Neuronal stem cell (in vitro differentiated cells): ENCODE data around the gene TEX11.
"Not testable (repeated sequence)": the region's sequence is repeated elsewhere in the genome, so short reads cannot be mapped to it uniquely, and the experiment has no call there.

Experiments
- DNase-seq: peaks from one replicate; pipeline ENCODE4 v3.0.0-alpha.2; 2013; ENCODE audit warnings: low spot score
- H2AFZ ChIP-seq: one replicate; pipeline ENCODE4 v1.6.1; 2013; ENCODE audit warnings: mild to moderate bottlenecking, low read length, inconsistent platforms
- H2AK5ac ChIP-seq: 2 replicates; pipeline ENCODE4 v1.6.1; 2013; ENCODE audit warnings: low read depth, mild to moderate bottlenecking, inconsistent platforms, low read length, moderate library complexity, mixed read lengths
- H2BK120ac ChIP-seq: 2 replicates; pipeline ENCODE4 v1.6.1; 2013; ENCODE audit warnings: low read depth, mild to moderate bottlenecking, inconsistent platforms, low read length, moderate library complexity, mixed read lengths
- H2BK12ac ChIP-seq: one replicate; pipeline ENCODE4 v1.6.1; 2013; ENCODE audit warnings: low read length, inconsistent platforms
- H2BK15ac ChIP-seq: 2 replicates; pipeline ENCODE4 v1.6.1; 2013; ENCODE audit warnings: mild to moderate bottlenecking, low read length, inconsistent platforms, mixed read lengths
- H2BK5ac ChIP-seq: one replicate; pipeline ENCODE4 v1.6.1; 2013; ENCODE audit warnings: inconsistent platforms, mild to moderate bottlenecking, low read length, moderate library complexity
- H3K14ac ChIP-seq: one replicate; pipeline ENCODE4 v1.6.1; 2013; ENCODE audit warnings: low read length, inconsistent platforms
- H3K18ac ChIP-seq: 2 replicates; pipeline ENCODE4 v1.6.1; 2013; ENCODE audit warnings: low read length, inconsistent platforms
- H3K23ac ChIP-seq: 2 replicates; pipeline ENCODE4 v1.6.1; 2013; ENCODE audit warnings: low read depth, mild to moderate bottlenecking, mixed read lengths, low read length, inconsistent platforms; ENCODE audit not compliant: poor library complexity
- H3K27ac ChIP-seq: replicated peaks from 3 replicates; pipeline ENCODE4 v1.5.1; 2013; ENCODE audit warnings: low read length, inconsistent platforms
- H3K27me3 ChIP-seq, 3 experiments: 2 replicates each; pipeline ENCODE4 v1.6.1; 2013; ENCODE audit warnings: low read length in 3 of 3, mild to moderate bottlenecking in 2 of 3, inconsistent platforms in 1 of 3, low read depth in 1 of 3, mixed read lengths in 1 of 3, moderate library complexity in 1 of 3; ENCODE audit not compliant: control insufficient read depth in 3 of 3, insufficient read depth in 3 of 3
- H3K36me3 ChIP-seq, 2 donors: replicated peaks in 1 of 2; 2 replicates each; pipeline ENCODE4 v1.6.1; 2013; ENCODE audit warnings: low read length in 2 of 2; ENCODE audit not compliant: control insufficient read depth in 2 of 2, insufficient read depth in 2 of 2
- H3K4ac ChIP-seq: 2 replicates; pipeline ENCODE4 v1.6.1; 2013; ENCODE audit warnings: inconsistent platforms, mild to moderate bottlenecking, low read length, moderate library complexity
- H3K4me1 ChIP-seq, 2 donors: 1 replicate in 1 of 2; 2 replicates in 1 of 2; pipeline ENCODE4 v1.6.1; 2013; ENCODE audit warnings: low read length in 2 of 2, low read depth in 1 of 2; ENCODE audit not compliant: control insufficient read depth in 2 of 2, insufficient read depth in 1 of 2
- H3K4me2 ChIP-seq: one replicate; pipeline ENCODE4 v1.6.1; 2013; ENCODE audit warnings: mild to moderate bottlenecking, low read length, inconsistent platforms; ENCODE audit not compliant: insufficient read depth, poor library complexity, severe bottlenecking
- H3K4me3 ChIP-seq, 2 donors: 2 replicates each; pipeline ENCODE4 v1.5.1; 2013; ENCODE audit warnings: low read length in 2 of 2, mild to moderate bottlenecking in 2 of 2, inconsistent platforms in 1 of 2, moderate library complexity in 1 of 2
- H3K79me1 ChIP-seq: one replicate; pipeline ENCODE4 v1.6.1; 2013; ENCODE audit warnings: low read depth, mild to moderate bottlenecking, inconsistent platforms, low read length, moderate library complexity
- H3K9ac ChIP-seq: one replicate; pipeline ENCODE4 v1.6.1; 2013; ENCODE audit warnings: mild to moderate bottlenecking, low read depth, low read length, inconsistent platforms; ENCODE audit not compliant: poor library complexity
- H3K9me3 ChIP-seq, 2 donors: replicated peaks in 1 of 2; 2 replicates each; pipeline versions ENCODE3 to v1.6.1; 2013; ENCODE audit warnings: low read length in 2 of 2, mild to moderate bottlenecking in 2 of 2, inconsistent platforms in 1 of 2, low read depth in 1 of 2, mixed read lengths in 1 of 2, moderate library complexity in 1 of 2; ENCODE audit not compliant: control insufficient read depth in 2 of 2, insufficient read depth in 1 of 2
- H4K8ac ChIP-seq: one replicate; pipeline ENCODE4 v1.6.1; 2013; ENCODE audit warnings: low read depth, mild to moderate bottlenecking, inconsistent platforms, low read length, moderate library complexity
- H4K91ac ChIP-seq: one replicate; pipeline ENCODE4 v1.6.1; 2013; ENCODE audit warnings: low read length, low read depth, mild to moderate bottlenecking, inconsistent platforms; ENCODE audit not compliant: poor library complexity
- WGBS, 2 donors: extraction: QIAGEN DNeasy Blood & Tissue Kit; methylation state at CpG; one replicate each; pipeline ENCODE4 v1.1.7; 2013; ENCODE audit warnings: missing lambda C conversion rate in 2 of 2, mixed read lengths in 1 of 2; ENCODE audit not compliant: insufficient read length in 2 of 2, insufficient replicate concordance in 1 of 2; ENCODE audit errors: extremely low coverage in 2 of 2; 5-methylcytosine and 5-hydroxymethylcytosine counted together

The TEX11 gene

DNA sequence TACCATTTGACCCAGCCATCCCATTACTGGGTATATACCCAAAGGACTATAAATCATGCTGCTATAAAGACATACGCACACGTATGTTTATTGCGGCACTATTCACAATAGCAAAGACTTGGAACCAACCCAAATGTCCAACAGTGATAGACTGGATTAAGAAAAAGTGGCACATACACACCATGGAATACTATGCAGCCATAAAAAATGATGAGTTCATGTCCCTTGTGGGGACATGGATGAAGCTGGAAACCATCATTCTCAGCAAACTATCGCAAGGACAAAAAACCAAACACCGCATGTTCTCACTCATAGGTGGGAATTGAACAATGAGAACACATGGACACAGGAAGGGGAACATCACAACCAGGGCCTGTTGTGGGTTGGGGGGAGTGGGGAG is 174.7 kb downstream of the TEX11 start:
- H3K4me1 ChIP-seq, H3K4me3 ChIP-seq, H2BK5ac ChIP-seq, H3K27ac ChIP-seq, H3K9ac ChIP-seq, H2BK12ac ChIP-seq, H3K36me3 ChIP-seq, H3K18ac ChIP-seq, H2AK5ac ChIP-seq, H4K91ac ChIP-seq, H3K14ac ChIP-seq, H3K23ac ChIP-seq, H3K79me1 ChIP-seq, H3K4ac ChIP-seq, H3K4me2 ChIP-seq, H2BK120ac ChIP-seq, H2BK15ac ChIP-seq, H2AFZ ChIP-seq, DNase-seq, H3K27me3 ChIP-seq, H4K8ac ChIP-seq, H3K9me3 ChIP-seq: not testable (repeated sequence)
- no CpG with 5 or more reads among the region's 5 CpGs for WGBS, 2 donors

DNA sequence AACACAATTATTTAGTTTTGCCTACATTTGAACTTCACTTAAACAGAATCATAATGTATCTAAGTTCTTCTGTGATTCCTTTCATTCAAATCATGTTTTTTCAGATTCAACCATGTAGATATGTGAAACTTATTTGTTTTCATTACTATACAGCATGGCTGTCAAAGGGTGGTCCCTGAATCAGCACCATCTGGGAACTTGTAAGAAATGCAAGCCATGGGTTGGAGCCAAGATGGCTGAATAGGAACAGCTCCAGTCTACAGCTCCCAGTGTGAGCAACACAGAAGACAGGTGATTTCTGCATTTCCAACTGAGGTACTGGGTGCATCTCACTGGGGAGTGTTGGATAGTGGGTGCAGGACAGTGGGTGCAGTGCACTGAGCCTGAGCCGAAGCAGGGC is 180.6 kb downstream of the TEX11 start:
- H2BK15ac ChIP-seq, H3K9ac ChIP-seq, H4K8ac ChIP-seq, H4K91ac ChIP-seq, H3K36me3 ChIP-seq, H3K18ac ChIP-seq, H2BK12ac ChIP-seq, H3K27me3 ChIP-seq, DNase-seq, H3K79me1 ChIP-seq, H3K14ac ChIP-seq, H3K23ac ChIP-seq, H3K4me3 ChIP-seq, H2AK5ac ChIP-seq, H2BK5ac ChIP-seq, H2BK120ac ChIP-seq, H3K27ac ChIP-seq, H3K4me1 ChIP-seq, H3K4ac ChIP-seq, H3K4me2 ChIP-seq, H3K9me3 ChIP-seq: not testable (repeated sequence)
- no CpG with 5 or more reads among the region's 1 CpG for WGBS, 2 donors
- H2AFZ ChIP-seq, result peak overlapping the region; percentile 61

DNA sequence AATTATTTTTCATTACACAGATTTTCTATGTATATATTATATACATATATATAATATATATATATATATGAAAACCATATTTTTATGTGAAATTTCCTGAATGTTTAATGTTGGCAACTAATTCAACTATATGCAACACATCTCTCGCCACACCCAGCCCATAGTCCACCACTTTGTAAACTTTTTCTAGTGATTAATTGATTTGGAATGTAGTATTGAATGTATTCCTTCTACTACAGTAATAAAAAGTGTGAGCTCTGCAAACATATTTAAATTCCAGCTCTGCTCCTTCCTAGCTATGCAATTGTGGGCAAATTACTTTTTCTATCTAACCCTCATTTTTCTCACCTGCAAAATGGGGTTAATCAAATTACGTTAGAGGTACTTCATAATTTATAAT is 187.8 kb downstream of the TEX11 start:
- no peak overlapping the region for H2BK5ac ChIP-seq
- no peaks in the 10 kb centered on the region for H3K4me1 ChIP-seq
- no peak overlapping the region for H3K14ac ChIP-seq
- H3K4ac ChIP-seq, result no peak overlapping the region
- H2BK120ac ChIP-seq, result no peak overlapping the region
- H3K79me1 ChIP-seq, result no peaks in the 10 kb centered on the region
- H2BK15ac ChIP-seq, result no peak overlapping the region
- H3K36me3 ChIP-seq, result no peaks in the 10 kb centered on the region
- no peak overlapping the region for H3K27ac ChIP-seq
- H3K27me3 ChIP-seq, result no peaks in the 10 kb centered on the region
- H3K9ac ChIP-seq, result no peak overlapping the region
- H4K8ac ChIP-seq, result no peak overlapping the region
- DNase-seq, result no peak
- H3K18ac ChIP-seq, result no peak overlapping the region
- no peak overlapping the region for H3K4me2 ChIP-seq
- no peak overlapping the region for H4K91ac ChIP-seq
- H2AFZ ChIP-seq, result no peak overlapping the region
- no peak overlapping the region for H2BK12ac ChIP-seq
- H2AK5ac ChIP-seq, result no peak overlapping the region
- no peaks in the 10 kb centered on the region for H3K9me3 ChIP-seq
- H3K23ac ChIP-seq, result no peak overlapping the region
- H3K4me3 ChIP-seq, result no peak overlapping the region
- no CpG with 5 or more reads among the region's 2 CpGs for WGBS, 2 donors

DNA sequence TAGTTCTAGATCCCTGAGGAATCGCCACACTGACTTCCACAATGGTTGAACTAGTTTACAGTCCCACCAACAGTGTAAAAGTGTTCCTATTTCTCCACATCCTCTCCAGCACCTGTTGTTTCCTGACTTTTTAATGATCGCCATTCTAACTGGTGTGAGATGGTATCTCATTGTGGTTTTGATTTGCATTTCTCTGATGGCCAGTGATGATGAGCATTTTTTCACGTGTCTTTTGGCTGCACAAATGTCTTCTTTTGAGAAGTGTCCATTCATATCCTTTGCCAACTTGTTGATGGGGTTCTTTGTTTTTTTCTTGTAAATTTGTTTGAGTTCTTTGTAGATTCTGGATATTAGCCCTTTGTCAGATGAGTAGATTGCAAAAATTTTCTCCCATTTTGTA is 197.2 kb downstream of the TEX11 start:
- not testable (repeated sequence) for H3K9me3 ChIP-seq, H3K23ac ChIP-seq, H2BK12ac ChIP-seq, H3K4me2 ChIP-seq, H3K27ac ChIP-seq, H2AK5ac ChIP-seq, H3K14ac ChIP-seq, H3K4me1 ChIP-seq, H4K91ac ChIP-seq, DNase-seq, H2AFZ ChIP-seq, H3K27me3 ChIP-seq, H2BK5ac ChIP-seq, H3K9ac ChIP-seq, H3K4ac ChIP-seq, H3K79me1 ChIP-seq, H3K18ac ChIP-seq, H4K8ac ChIP-seq, H2BK15ac ChIP-seq, H3K4me3 ChIP-seq, H2BK120ac ChIP-seq, H3K36me3 ChIP-seq
- no CpG with 5 or more reads among the region's 3 CpGs for WGBS, 2 donors
